GM12878 (cell line): ENCODE results near the gene IL1RAP. TPM values are rescaled to one million over a fixed set of nuclear protein-coding genes. Genes with fewer than 3 reads are reported as not detected.

Experiments used
- ATAC-seq: fragments of 200-7000 bp; cut with Tn5 transposase; 3 replicates; pipeline ENCODE4 v1.9.1; 2020; ENCODE audit warnings: mild to moderate bottlenecking, moderate library complexity
- BruUV-seq: library from RNA; stranded (reverse); fragments of 400-500 nt; replicated peaks from 2 replicates; lab custom pipeline; 2021; lab: Mats Ljungman, UMichigan
- CTCF ChIA-PET: fragments of 300-600 bp; sonication (Branson Sonifier 250); formaldehyde crosslinking; extraction: SDS; loops from one replicate; lab custom pipeline; 2021; ENCODE audit warnings: inconsistent platforms; lab: Yijun Ruan, JAX
- POLR2A ChIA-PET: fragments of 350-600 bp; formaldehyde crosslinking; extraction: SDS; loops from one replicate; lab custom pipeline; 2021; ENCODE audit warnings: inconsistent platforms; lab: Charles Lee
- RAD21 ChIA-PET: fragments of 300-600 bp; sonication (Branson Sonifier 250); formaldehyde crosslinking; loops from one replicate; lab custom pipeline; 2023; ENCODE audit warnings: antibody characterized with exemption; ENCODE audit not compliant: unreplicated experiment; lab: Charles Lee
- SMC1A ChIA-PET: fragments of 300-600 bp; sonication (Branson Sonifier 250); formaldehyde crosslinking; loops from one replicate; lab custom pipeline; 2023; ENCODE audit not compliant: unreplicated experiment, uncharacterized antibody; lab: Charles Lee
- DNase-seq: peaks from one replicate; pipeline ENCODE4 v3.0.0-alpha.2; 2011; ENCODE audit warnings: low read depth, low spot score
- FAIRE-seq: peaks from 3 replicates; lab custom pipeline; 2011; peaks lifted over from hg19 to GRCh38; lab: Jason Lieb, UNC
- H2AFZ ChIP-seq: 2 replicates; pipeline ENCODE4 v1.6.0; 2011; ENCODE audit warnings: low read depth, low read length, control low read depth; ENCODE audit not compliant: control insufficient read depth
- H3K27ac ChIP-seq: 2 replicates; pipeline ENCODE4 v1.5.1; 2011; ENCODE audit warnings: control low read depth; ENCODE audit not compliant: control insufficient read depth, insufficient read depth
- H3K27me3 ChIP-seq, 2 experiments: replicated peaks in 1 of 2; 2 replicates each; pipeline versions ENCODE4 v1.6.0 to v1.6.1; 2011; ENCODE audit warnings: low read length in 1 of 2; ENCODE audit not compliant: control insufficient read depth in 2 of 2, insufficient read depth in 2 of 2
- H3K36me3 ChIP-seq, 2 experiments: 2 replicates each; pipeline ENCODE4 v1.5.1; 2011; ENCODE audit warnings: low read length in 1 of 2; ENCODE audit not compliant: control insufficient read depth in 2 of 2, insufficient read depth in 2 of 2
- H3K4me1 ChIP-seq: 2 replicates; pipeline ENCODE4 v1.6.1; 2011; ENCODE audit warnings: mild to moderate bottlenecking, low read length, moderate library complexity, mixed read lengths; ENCODE audit not compliant: control insufficient read depth, insufficient read depth
- H3K4me2 ChIP-seq: 2 replicates; pipeline ENCODE4 v1.6.0; 2011; ENCODE audit warnings: control low read depth; ENCODE audit not compliant: control insufficient read depth, insufficient read depth
- H3K4me3 ChIP-seq: fragments of 200-600 bp; sonication (generic); 2 replicates; pipeline ENCODE4 v1.5.1; 2016
- H3K79me2 ChIP-seq: 2 replicates; pipeline ENCODE4 v1.6.0; 2011; ENCODE audit warnings: low read length; ENCODE audit not compliant: control insufficient read depth, insufficient read depth
- H3K9ac ChIP-seq: 2 replicates; pipeline ENCODE4 v1.8.0; 2011; ENCODE audit warnings: low read length, control low read depth, mixed read lengths; ENCODE audit not compliant: control insufficient read depth, insufficient read depth
- H3K9me3 ChIP-seq: replicated peaks from 3 replicates; pipeline ENCODE4 v1.5.1; 2011; ENCODE audit warnings: mild to moderate bottlenecking, low read length; ENCODE audit not compliant: control insufficient read depth, insufficient read depth
- H4K20me1 ChIP-seq: 2 replicates; pipeline ENCODE4 v1.6.0; 2011; ENCODE audit not compliant: control insufficient read depth, insufficient read depth
- CEBPB ChIP-seq, 2 experiments: fragments of 150-350 bp in 1 of 2; IDR thresholded peaks; 2 replicates each; pipeline ENCODE4 v1.6.1; 2012 to 2014; ENCODE audit warnings: low read depth in 2 of 2, low read length in 2 of 2, borderline replicate concordance in 1 of 2, inconsistent platforms in 1 of 2
- FOXK2 ChIP-seq: fragments of 450-650 bp; IDR thresholded peaks from 2 replicates; pipeline ENCODE4 v1.6.1; 2017; ENCODE audit warnings: mild to moderate bottlenecking, moderate library complexity
- HCFC1 ChIP-seq: fragments of 150-350 bp; IDR thresholded peaks from 2 replicates; pipeline ENCODE4 v1.6.1; 2014; ENCODE audit warnings: low read length
- IRF5 ChIP-seq: fragments of 450-650 bp; IDR thresholded peaks from 2 replicates; pipeline ENCODE4 v1.6.1; 2017; ENCODE audit warnings: borderline replicate concordance
- MYB ChIP-seq: fragments of 150-350 bp; IDR thresholded peaks from 2 replicates; pipeline ENCODE4 v1.6.1; 2014; ENCODE audit warnings: mild to moderate bottlenecking, low read depth, low read length, borderline replicate concordance
- NBN ChIP-seq: fragments of 450-650 bp; IDR thresholded peaks from 2 replicates; pipeline ENCODE4 v1.6.1; 2016
- PML ChIP-seq: IDR thresholded peaks from 2 replicates; pipeline ENCODE4 v1.6.1; 2012; ENCODE audit warnings: low read length, inconsistent platforms
- RAD51 ChIP-seq: fragments of 450-650 bp; IDR thresholded peaks from 2 replicates; pipeline ENCODE4 v1.6.1; 2016; ENCODE audit warnings: moderate library complexity, mild to moderate bottlenecking, inconsistent platforms
- SIN3A ChIP-seq: IDR thresholded peaks from 2 replicates; pipeline ENCODE4 v1.6.1; 2012; ENCODE audit warnings: low read depth, low read length, improper control_type of control experiment
- SMARCA5 ChIP-seq: fragments of 450-650 bp; IDR thresholded peaks from 2 replicates; pipeline ENCODE4 v1.6.1; 2017; ENCODE audit warnings: mild to moderate bottlenecking
- SUZ12 ChIP-seq: fragments of 200-600 bp; sonication (generic); IDR thresholded peaks from one replicate; pipeline ENCODE4 v1.6.1; 2018; ENCODE audit warnings: antibody characterized with exemption, mild to moderate bottlenecking; ENCODE audit not compliant: unreplicated experiment
- TARDBP ChIP-seq: IDR thresholded peaks from 2 replicates; pipeline ENCODE4 v1.6.1; 2016; ENCODE audit warnings: borderline replicate concordance
- YY1 ChIP-seq: IDR thresholded peaks from 2 replicates; pipeline ENCODE4 v1.6.1; 2011; ENCODE audit warnings: low read depth, mild to moderate bottlenecking, low read length
- ZBTB40 ChIP-seq: fragments of 450-650 bp; IDR thresholded peaks from 2 replicates; pipeline ENCODE4 v1.6.1; 2016; ENCODE audit warnings: mild to moderate bottlenecking, moderate library complexity, borderline replicate concordance
- WGBS: methylation state at CpG from one replicate; pipeline ENCODE4 v1.1.6; 2016; ENCODE audit warnings: low lambda C conversion rate; ENCODE audit not compliant: insufficient replicate concordance, insufficient coverage; ENCODE audit errors: missing lambda C conversion rate; 5-methylcytosine and 5-hydroxymethylcytosine counted together
- in situ Hi-C: fragments of 300-500 bp; cut with MboI; formaldehyde crosslinking; loops from 9 replicates; pipeline ENCODE4 v1.14.3; 2018; ENCODE audit warnings: mixed read lengths
- intact Hi-C: fragments of 100-400 bp; cut with micrococcal nuclease; formaldehyde crosslinking; loops from one replicate; pipeline ENCODE4 v1.14.2; 2022; ENCODE audit not compliant: unreplicated experiment
- polyA plus RNA-seq, 11 experiments: library from polyadenylated mRNA; depleted of rRNA in 4 of 11; unstranded in 6 of 11; stranded (reverse) in 5 of 11; fragments of >200 nt; fragmentation: Nextera tagmentation in 4 of 11; fragmentation: Illumina TruSeq in 1 of 11; extraction: Ambion mirVana in 4 of 11; extraction: Trizol in 1 of 11; gene quantifications; 1 replicate in 1 of 11; 2 replicates in 10 of 11; pipeline versions ENCODE4 v1.2.1 to v1.2.3, GENCODE V29; 2011 to 2016; ENCODE audit warnings: inconsistent platforms in 2 of 11, missing spikeins in 2 of 11, low read depth in 1 of 11
- total RNA-seq, 4 experiments: library from RNA; depleted of rRNA in 3 of 4; stranded (reverse); fragments of >200 nt in 3 of 4; fragmentation: Illumina TruSeq in 1 of 4; extraction: Trizol in 1 of 4; gene quantifications; 2 replicates each; pipeline versions ENCODE4 v1.2.1 to v1.2.3, GENCODE V29; 2013 to 2021
- TF ChIP-seq, protein P1 (sequence below): IDR thresholded peaks from 2 replicates; pipeline ENCODE4 v1.6.1; 2011; ENCODE audit warnings: low read depth, mild to moderate bottlenecking, low read length, moderate library complexity, borderline replicate concordance; ENCODE audit errors: extremely low read depth
- TF ChIP-seq, protein P2 (sequence below): IDR thresholded peaks from 2 replicates; pipeline ENCODE4 v1.6.1; 2012; ENCODE audit warnings: mild to moderate bottlenecking, low read depth, low read length

IL1RAP gene
- total and polyA plus RNA-seq, 10 of the 15 experiments (the other 5 are each of a cell fraction or from before 2014, with no cell fraction given), result 0.17 to 1.0 (median 0.44) TPM; not detected in 1

DNA sequence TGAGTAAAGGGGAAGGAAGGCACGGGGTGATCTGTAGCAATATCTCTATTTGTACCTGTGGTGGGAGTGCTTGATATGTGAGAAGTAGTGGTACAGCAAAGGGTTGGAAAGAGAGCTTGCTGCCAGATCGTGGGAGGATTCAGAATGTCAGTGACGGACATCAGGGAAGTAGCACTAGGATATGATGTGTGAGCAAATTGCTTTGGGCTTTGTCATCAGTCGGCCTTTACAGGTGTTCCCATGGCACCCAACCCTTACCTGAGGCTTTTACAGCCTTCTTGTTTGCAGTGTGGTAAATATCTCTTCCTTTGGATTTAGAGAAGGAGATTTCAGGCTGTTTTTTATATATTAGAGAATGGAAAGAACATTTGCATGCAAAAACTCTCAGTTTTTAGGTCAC is 29.8 kb downstream of the IL1RAP start (continued):
- TF ChIP-seq ZBTB40, result no peak
- no peak for TF ChIP-seq HCFC1
- no peak for TF ChIP-seq MYB
- TF ChIP-seq RAD51, result no peak
- no peak for TF ChIP-seq SMARCA5
- TF ChIP-seq, protein P1, sequence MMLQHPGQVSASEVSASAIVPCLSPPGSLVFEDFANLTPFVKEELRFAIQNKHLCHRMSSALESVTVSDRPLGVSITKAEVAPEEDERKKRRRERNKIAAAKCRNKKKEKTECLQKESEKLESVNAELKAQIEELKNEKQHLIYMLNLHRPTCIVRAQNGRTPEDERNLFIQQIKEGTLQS, result no peak
- TF ChIP-seq, all 136 proteins: peak for 0

DNA sequence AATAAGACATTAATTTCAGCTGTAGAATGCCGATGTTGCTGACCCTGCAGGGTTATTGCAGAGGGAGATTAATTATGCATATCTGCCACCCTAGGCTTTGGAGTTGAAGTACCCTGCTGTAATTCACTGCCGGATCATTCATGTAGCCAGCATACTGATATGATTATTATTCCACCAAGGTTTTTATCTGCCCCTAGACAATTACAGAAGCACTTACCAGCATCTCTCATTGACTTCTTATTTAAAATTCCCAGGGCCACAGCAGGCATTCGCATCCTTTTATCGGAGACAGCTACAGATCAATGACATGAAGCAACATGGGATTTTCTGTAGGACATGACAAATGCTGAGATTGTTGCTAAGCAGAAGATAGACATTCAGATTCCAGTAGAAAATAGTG is 31.3 kb downstream of the IL1RAP start:
- Histone ChIP-seq H3K36me3 (no peaks in the 10 kb centered on the region), H3K9ac (no peak overlapping the region), H3K27me3 (no peaks in the 10 kb centered on the region), H3K4me2 (no peak overlapping the region), H2AFZ (no peak overlapping the region), H3K9me3 (no peaks in the 10 kb centered on the region), H3K4me3 (no peak overlapping the region), H3K79me2 (no peaks in the 10 kb centered on the region), H3K4me1 (no peaks in the 10 kb centered on the region), H4K20me1 (no peaks in the 10 kb centered on the region), H3K27ac (no peak overlapping the region)
- POLR2A ChIA-PET, result no interaction called here
- DNase-seq (no peak), ATAC-seq (no peak), FAIRE-seq (no peak)
- in situ Hi-C loops, result no loop called here
- BruUV-seq, result no TSS peak
- intact Hi-C loops, result no loop called here
- WGBS, result 41% methylated on average over 4 of the region's 4 CpGs
- RAD21 ChIA-PET, result no interaction called here
- SMC1A ChIA-PET, result no interaction called here
- CTCF ChIA-PET, result interaction anchor here (0.7 kb wide), 1 partner anchor 919 kb away, joined by 3 read pairs; no protein-coding TSS in a partner anchor
- TF ChIP-seq PML, result no peak
- no peak for TF ChIP-seq SUZ12
- no peak for TF ChIP-seq YY1
- TF ChIP-seq FOXK2, result no peak
- no peak for TF ChIP-seq SIN3A
- no peak for TF ChIP-seq IRF5
- TF ChIP-seq CEBPB (IDR thresholded peaks at IDR 0.05; ENCODE audit: borderline replicate concordance in 1 of 2, low read depth in 2 of 2, low read length in 2 of 2), result no peak
- no peak for TF ChIP-seq TARDBP
- TF ChIP-seq NBN, result no peak
- TF ChIP-seq, protein P2, sequence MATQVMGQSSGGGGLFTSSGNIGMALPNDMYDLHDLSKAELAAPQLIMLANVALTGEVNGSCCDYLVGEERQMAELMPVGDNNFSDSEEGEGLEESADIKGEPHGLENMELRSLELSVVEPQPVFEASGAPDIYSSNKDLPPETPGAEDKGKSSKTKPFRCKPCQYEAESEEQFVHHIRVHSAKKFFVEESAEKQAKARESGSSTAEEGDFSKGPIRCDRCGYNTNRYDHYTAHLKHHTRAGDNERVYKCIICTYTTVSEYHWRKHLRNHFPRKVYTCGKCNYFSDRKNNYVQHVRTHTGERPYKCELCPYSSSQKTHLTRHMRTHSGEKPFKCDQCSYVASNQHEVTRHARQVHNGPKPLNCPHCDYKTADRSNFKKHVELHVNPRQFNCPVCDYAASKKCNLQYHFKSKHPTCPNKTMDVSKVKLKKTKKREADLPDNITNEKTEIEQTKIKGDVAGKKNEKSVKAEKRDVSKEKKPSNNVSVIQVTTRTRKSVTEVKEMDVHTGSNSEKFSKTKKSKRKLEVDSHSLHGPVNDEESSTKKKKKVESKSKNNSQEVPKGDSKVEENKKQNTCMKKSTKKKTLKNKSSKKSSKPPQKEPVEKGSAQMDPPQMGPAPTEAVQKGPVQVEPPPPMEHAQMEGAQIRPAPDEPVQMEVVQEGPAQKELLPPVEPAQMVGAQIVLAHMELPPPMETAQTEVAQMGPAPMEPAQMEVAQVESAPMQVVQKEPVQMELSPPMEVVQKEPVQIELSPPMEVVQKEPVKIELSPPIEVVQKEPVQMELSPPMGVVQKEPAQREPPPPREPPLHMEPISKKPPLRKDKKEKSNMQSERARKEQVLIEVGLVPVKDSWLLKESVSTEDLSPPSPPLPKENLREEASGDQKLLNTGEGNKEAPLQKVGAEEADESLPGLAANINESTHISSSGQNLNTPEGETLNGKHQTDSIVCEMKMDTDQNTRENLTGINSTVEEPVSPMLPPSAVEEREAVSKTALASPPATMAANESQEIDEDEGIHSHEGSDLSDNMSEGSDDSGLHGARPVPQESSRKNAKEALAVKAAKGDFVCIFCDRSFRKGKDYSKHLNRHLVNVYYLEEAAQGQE, result no peak
